Measurements from ENCODE around the gene STOML2.

DNA sequence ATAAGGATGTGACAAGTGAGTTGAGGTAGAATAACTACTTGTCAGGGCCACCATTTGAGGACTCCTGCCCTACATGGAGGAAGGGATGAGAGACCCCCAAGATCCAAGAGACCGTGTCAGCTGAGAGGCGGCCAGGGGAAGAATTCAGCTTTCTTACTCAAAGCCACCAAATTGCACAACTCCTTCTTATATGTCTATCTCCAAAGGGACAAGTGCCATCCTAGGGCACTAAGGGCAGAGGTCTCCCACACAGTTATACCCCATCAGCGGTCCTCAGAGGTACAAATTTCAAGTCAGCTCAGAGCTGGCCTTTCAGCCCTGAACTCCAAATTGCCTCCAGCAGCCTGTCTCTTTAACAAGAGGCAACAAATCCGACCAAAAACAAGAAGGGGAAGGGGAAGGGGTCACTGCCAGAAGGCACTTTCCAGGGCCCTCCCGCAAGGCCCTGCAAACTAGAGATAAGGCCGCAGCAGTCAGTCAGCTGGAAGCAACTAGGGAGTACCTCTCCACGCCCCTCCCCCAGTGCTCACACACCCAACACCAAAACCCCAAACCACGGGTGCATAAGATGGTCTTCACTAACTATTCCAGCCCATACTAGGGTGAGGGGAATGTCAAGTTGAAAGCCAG, 6.1 kb upstream of the STOML2 start:
- no peak for TF ChIP-seq POLR2A (IDR thresholded peaks at IDR 0.05)
- no peak for TF ChIP-seq CTCF (IDR thresholded peaks at IDR 0.05)
